Activated T-helper 1 cell treated with anti-CD3 and anti-CD28 coated beads, Interleukin-12 subunit alpha, Interleukin-12 subunit beta, Interleukin-2, Interleukin-4 antibody, amounts not matched to agents 30 ng/mL and 10 ng/mL and 1 ng/mL, durations not matched to agents 14 hours and 24 hours and 36 hours (primary cell): ENCODE data around the gene MUL1. TPM values are rescaled to one million over a fixed set of nuclear protein-coding genes. Genes with fewer than 3 reads are reported as not detected.

Experiments used
- DNase-seq: peaks from one replicate; pipeline ENCODE4 v3.0.0; 2021; ENCODE audit warnings: low spot score
- H3K27ac Mint-ChIP-seq: one replicate; pipeline ENCODE4 v1.8.0; 2021; ENCODE audit warnings: mild to moderate bottlenecking, mixed read lengths
- H3K27me3 Mint-ChIP-seq: one replicate; pipeline ENCODE4 v1.8.0; 2022; ENCODE audit warnings: mild to moderate bottlenecking, moderate library complexity, mixed read lengths; ENCODE audit not compliant: insufficient read depth
- H3K36me3 Mint-ChIP-seq: one replicate; pipeline ENCODE4 v1.8.0; 2021; ENCODE audit warnings: low read depth, mixed read lengths
- H3K4me1 Mint-ChIP-seq: one replicate; pipeline ENCODE4 v1.8.0; 2021; ENCODE audit warnings: low read depth, mixed read lengths
- H3K4me3 Mint-ChIP-seq: one replicate; pipeline ENCODE4 v1.8.0; 2021; ENCODE audit warnings: mild to moderate bottlenecking, moderate library complexity, mixed read lengths
- H3K9me3 Mint-ChIP-seq: one replicate; pipeline ENCODE4 v1.8.0; 2021; ENCODE audit warnings: mixed read lengths
- intact Hi-C: fragments of 100-400 bp; cut with micrococcal nuclease; formaldehyde crosslinking; loops from one replicate; pipeline ENCODE4 v1.15.1; 2024
- total RNA-seq: library from RNA; stranded (reverse); gene quantifications from 2 replicates; pipeline ENCODE4 v1.2.3, GENCODE V29; 2022

Gene MUL1
- total RNA-seq, 1 donor from 2014 or later: 22.8 TPM

DNA sequence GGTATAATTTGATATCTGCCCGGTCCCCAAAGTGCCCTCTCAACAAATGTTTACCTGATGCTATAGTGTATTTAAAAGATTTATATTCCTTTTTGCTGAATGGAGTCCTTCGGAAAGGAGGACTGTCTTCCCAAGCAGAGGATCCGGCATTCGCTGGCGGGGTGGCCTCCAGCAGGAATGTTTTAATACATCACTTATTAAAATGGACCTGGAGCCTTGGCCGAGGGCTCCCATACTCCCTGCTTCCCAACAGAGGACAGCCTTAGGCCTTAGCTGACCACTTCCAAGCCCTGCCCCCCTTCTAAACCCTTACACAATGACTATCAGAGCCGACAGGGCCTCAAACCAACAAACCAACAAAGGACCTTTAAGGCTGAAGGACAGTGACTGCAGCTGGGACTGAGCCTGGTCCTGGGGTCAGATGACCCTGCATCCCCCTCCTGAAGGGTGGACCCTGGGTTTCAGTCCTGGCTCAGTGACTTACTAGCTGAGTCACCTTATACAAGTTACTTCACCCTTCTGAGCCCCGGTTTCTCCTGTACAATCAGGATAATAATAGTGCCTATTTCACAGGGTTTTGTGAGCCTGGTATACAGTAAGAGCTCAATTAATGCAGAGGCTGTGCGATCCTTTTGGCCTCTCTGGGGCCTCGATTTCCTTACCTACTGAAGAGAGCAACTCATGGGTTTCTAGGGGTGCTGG, 27.6 kb downstream of the MUL1 start:
- Mint-ChIP-seq H3K9me3 (no peaks in the 10 kb centered on the region), H3K4me3 (no peak overlapping the region), H3K27ac (no peak overlapping the region), H3K27me3 (peaks cover 78% of the 10 kb centered on the region), H3K4me1 (no peaks in the 10 kb centered on the region), H3K36me3 (peaks cover 2% of the 10 kb centered on the region)
- DNase-seq: no peak
- intact Hi-C loops: loop anchor here (10.0 kb wide), 1 partner anchor 1846 kb away; the partner anchor contains the start of gene PAX7

- Mint-ChIP-seq H3K4me1 (no peaks in the 10 kb centered on the region), H3K9me3 (no peaks in the 10 kb centered on the region), H3K27me3 (peaks cover 82% of the 10 kb centered on the region), H3K36me3 (peaks cover 2% of the 10 kb centered on the region), H3K27ac (no peak overlapping the region), H3K4me3 (no peak overlapping the region)
- intact Hi-C loops: loop anchor here (10.0 kb wide), 1 partner anchor 1845 kb away; the partner anchor contains the start of gene PAX7
- no peak for DNase-seq
Measured at GRCh38 chr1:20479840-20480239, 28.1 kb downstream of the MUL1 start.

GRCh38 chr1:20478057-20478635, 29.8 kb downstream of the MUL1 start:
- H3K4me3 Mint-ChIP-seq: no peak overlapping the region
- no peak overlapping the region for H3K27ac Mint-ChIP-seq
- peaks cover 85% of the 10 kb centered on the region for H3K27me3 Mint-ChIP-seq
- H3K9me3 Mint-ChIP-seq: no peaks in the 10 kb centered on the region
- H3K36me3 Mint-ChIP-seq: no peaks in the 10 kb centered on the region
- no peak for DNase-seq
- intact Hi-C loops: no loop called here
- no peaks in the 10 kb centered on the region for H3K4me1 Mint-ChIP-seq

DNA sequence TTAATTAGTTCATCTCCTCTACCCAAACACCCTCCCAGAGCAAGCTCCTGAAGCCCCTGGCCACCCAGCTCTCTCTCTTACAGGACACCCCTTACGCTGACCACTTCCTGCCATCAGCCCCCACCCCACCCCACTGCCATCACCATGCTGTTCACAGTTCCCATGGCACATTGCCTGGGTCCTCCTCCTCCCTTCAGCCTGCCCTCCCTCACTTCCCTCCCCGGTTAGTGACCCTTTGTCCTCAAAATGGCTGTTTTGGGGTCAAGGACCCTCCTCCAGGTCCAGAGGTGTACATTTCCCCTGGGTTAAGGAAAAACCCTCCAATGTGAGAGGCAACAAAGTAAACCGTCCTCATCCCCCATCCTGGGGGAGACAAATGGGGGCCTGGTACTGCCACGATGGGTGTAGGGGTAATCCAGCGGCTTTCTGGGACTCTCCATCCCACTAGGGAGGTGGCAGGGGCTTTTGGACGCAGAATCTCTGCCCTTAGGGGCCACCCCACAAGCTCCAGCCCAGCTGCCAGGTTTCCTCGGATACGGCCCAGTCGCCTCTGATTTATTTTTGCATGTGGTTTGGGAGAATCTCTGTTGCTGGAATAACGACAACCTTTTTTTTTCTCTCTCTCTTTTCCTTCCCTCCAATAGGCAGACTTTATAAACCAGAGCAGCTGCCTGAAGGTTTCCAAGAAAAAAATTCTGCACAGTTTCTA, 30.4 kb downstream of the MUL1 start:
- no peaks in the 10 kb centered on the region for H3K4me1 Mint-ChIP-seq
- H3K27ac Mint-ChIP-seq: no peak overlapping the region
- H3K27me3 Mint-ChIP-seq: peaks cover 79% of the 10 kb centered on the region
- DNase-seq: no peak
- no peaks in the 10 kb centered on the region for H3K9me3 Mint-ChIP-seq
- no peak overlapping the region for H3K4me3 Mint-ChIP-seq
- intact Hi-C loops: no loop called here
- no peaks in the 10 kb centered on the region for H3K36me3 Mint-ChIP-seq

DNA sequence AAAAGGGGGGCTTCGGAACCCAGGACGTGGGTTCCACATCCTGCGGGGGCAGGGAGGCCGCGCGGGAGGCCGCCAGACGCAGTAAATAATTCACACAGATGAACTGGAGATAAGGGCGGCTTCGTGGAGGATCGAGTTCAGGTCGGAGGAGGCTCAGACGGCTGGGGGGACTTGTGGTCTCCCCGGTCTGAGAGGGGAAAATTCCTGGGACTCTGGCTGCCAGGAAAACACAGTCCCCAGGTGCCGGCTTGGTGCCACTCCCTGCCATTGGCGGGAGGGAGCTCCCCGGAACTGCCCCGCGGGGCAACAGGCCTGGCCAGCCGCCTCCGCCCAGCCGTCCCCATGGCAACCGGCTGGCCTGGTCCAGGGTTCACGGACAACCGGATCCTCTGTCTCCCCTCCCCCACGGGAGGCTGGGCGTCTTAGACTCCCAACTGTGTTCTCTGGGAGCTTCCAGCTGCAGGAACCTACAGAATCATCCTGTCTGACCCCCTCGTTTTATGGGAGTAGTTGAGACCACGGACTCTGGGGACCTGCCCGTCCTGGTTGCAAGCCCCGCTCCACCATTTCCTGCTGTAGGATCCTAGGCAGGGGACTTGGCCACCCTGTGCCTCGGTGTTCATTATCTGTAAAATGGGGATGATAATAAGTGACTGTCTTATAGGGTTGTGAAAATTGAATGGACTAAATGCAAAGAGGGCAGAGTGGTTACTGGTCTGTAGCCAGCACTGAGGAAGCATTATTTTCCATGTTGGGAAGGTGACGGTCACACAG, 31.5 kb downstream of the MUL1 start:
- no peak for DNase-seq
- intact Hi-C loops: no loop called here
- Mint-ChIP-seq H3K36me3 (no peaks in the 10 kb centered on the region), H3K4me3 (no peak overlapping the region), H3K9me3 (no peaks in the 10 kb centered on the region), H3K27ac (no peak overlapping the region), H3K4me1 (no peaks in the 10 kb centered on the region), H3K27me3 (peaks cover 73% of the 10 kb centered on the region)

DNA sequence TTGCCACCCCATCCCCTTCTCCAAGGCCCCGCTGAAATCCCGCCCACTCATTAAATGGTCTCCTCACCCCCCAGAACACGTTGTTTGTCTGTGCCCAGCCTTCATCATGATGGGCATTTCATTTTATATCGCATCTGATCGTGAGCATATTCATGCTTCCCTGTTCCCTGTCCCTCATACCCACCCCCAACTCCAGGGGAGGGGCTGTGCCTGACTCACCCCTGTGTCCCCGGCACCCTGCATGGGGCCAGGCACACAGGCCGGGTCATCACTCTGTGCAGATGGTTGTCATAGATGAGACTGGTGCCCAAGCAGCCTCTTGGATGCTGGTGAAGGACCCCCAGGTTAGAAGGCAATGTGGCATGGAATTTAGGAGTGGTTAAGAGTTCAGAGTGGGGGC, 33.0 kb downstream of the MUL1 start:
- intact Hi-C loops: no loop called here
- H3K4me1 Mint-ChIP-seq: no peaks in the 10 kb centered on the region
- peaks cover 63% of the 10 kb centered on the region for H3K27me3 Mint-ChIP-seq
- no peak for DNase-seq
- no peaks in the 10 kb centered on the region for H3K36me3 Mint-ChIP-seq
- no peaks in the 10 kb centered on the region for H3K9me3 Mint-ChIP-seq
- H3K27ac Mint-ChIP-seq: no peak overlapping the region
- no peak overlapping the region for H3K4me3 Mint-ChIP-seq

DNA sequence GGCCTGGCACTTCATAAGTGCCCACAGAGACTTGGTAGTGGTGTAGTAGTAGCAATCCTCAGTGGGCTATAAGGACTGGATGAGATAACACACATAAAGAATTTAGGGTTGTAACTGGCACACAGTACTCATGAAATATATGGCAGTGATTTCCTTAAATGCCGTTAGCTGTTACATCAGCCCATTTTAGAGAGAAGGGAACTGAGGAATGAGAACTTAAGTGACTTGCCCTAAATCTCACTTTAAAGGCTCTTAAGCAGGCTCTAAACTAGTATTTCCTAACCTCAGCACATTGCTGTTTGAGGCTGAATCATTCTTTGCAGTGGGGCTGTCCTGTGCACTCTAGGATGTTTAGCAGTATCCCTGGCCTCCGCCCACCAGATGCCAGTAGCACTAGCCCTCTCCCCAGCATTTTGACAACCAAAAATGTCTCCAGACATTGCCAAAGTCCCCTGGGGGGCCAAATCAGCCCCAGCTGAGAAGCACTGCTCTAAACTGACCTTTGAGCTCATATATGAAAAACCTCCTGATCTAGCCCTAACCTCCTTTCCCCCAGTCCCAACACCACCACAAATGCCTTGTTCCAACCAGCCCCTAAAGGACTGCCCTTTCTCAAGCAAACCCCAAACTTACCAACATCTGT, 33.5 kb downstream of the MUL1 start:
- no peak overlapping the region for H3K4me3 Mint-ChIP-seq
- no peak overlapping the region for H3K27ac Mint-ChIP-seq
- no peaks in the 10 kb centered on the region for H3K9me3 Mint-ChIP-seq
- H3K4me1 Mint-ChIP-seq: no peaks in the 10 kb centered on the region
- H3K36me3 Mint-ChIP-seq: no peaks in the 10 kb centered on the region
- intact Hi-C loops: no loop called here
- DNase-seq: no peak
- peaks cover 61% of the 10 kb centered on the region for H3K27me3 Mint-ChIP-seq

- no peak overlapping the region for H3K27ac Mint-ChIP-seq
- no peaks in the 10 kb centered on the region for H3K4me1 Mint-ChIP-seq
- H3K9me3 Mint-ChIP-seq: no peaks in the 10 kb centered on the region
- no peak overlapping the region for H3K4me3 Mint-ChIP-seq
- H3K36me3 Mint-ChIP-seq: no peaks in the 10 kb centered on the region
- DNase-seq: no peak
- H3K27me3 Mint-ChIP-seq: peaks cover 58% of the 10 kb centered on the region
- intact Hi-C loops: no loop called here
Measured at GRCh38 chr1:20473894-20474293, 34.1 kb downstream of the MUL1 start.

DNA sequence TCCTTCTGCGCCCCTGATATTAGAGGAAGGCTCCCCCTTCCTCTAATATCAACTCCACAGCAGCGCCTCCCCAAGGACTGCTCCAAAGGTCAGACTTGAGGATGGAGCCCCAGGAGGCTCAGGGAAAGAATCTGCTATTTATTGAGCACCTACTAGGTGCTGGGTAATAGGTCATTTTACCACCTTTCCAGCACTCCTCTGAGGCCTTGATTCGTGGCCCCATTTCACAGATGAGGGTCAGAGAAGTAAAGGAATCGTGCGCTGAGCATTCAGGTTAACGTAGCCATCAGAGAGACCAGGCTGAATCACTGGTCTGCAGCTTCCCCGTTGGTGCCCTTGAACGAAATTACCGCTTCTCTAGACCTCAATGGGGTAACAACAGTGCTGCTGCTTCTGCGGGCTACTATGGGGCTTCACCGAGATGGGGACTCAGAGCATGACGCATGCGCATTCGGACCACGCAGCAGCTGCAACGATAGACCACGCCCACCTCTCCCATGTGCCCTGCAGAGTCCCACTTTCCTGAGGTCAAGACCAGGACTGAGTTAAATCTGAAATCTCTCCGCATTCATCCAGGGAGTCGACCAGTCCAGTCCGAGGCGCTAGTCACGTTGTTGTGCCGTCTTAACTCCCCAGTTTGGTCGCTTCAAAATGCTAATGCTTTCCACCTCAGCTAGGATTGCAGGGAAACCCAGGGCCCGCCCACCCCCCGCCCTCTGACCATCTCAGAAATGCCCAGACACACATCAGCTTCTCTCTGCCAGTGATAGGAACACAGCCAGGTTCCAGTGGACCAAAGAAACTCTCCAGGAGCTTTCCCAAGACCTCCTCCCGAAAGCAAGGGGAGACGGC, 34.9 kb downstream of the MUL1 start:
- DNase-seq: no peak
- Mint-ChIP-seq H3K27ac (no peak overlapping the region), H3K27me3 (peaks cover 50% of the 10 kb centered on the region), H3K9me3 (no peaks in the 10 kb centered on the region), H3K36me3 (no peaks in the 10 kb centered on the region), H3K4me1 (no peaks in the 10 kb centered on the region), H3K4me3 (no peak overlapping the region)
- intact Hi-C loops: no loop called here

DNA sequence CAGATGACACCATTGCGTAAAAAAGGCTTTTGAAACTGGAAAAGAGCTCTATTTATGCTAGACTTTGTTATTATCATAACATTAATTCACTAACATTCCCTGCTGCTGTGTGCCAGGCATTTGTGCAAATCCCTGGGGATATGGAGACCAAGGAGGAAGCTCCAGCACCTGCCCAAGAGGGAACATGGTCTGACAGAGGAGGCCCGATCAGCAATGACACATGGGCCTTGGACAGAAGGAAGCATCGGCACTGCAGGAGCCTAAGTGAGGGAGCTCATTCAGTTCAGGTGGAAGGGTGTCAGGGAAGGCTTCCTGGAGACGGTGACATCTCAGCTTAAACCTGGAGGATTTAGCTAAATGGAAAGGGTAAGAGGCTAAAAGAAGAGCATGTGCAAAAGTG, 35.8 kb downstream of the MUL1 start:
- H3K27ac Mint-ChIP-seq: no peak overlapping the region
- no peak for DNase-seq
- no peak overlapping the region for H3K4me3 Mint-ChIP-seq
- H3K9me3 Mint-ChIP-seq: no peaks in the 10 kb centered on the region
- intact Hi-C loops: no loop called here
- H3K27me3 Mint-ChIP-seq: peaks cover 47% of the 10 kb centered on the region
- H3K4me1 Mint-ChIP-seq: no peaks in the 10 kb centered on the region
- no peaks in the 10 kb centered on the region for H3K36me3 Mint-ChIP-seq

DNA sequence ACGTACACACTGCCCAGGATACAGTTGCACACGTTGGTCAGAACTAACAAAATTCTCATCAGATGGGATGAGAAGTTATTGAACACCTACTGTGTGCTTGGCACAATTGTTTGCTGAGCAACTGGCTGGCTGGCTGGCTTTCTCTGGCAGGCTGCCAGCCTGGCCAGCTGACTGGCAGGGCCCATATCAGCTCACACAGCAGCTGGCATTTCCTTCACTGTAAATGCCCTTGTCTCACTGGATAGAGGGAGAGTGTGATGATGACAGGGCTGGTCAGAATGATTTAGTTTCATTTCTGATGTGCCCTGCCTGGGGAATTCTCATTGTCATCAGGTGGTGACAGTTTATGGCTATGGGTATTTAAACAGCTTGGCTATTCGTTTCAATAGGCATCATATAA, 37.8 kb downstream of the MUL1 start:
- H3K27me3 Mint-ChIP-seq: peaks cover 35% of the 10 kb centered on the region
- intact Hi-C loops: no loop called here
- H3K27ac Mint-ChIP-seq: no peak overlapping the region
- H3K9me3 Mint-ChIP-seq: no peaks in the 10 kb centered on the region
- no peaks in the 10 kb centered on the region for H3K4me1 Mint-ChIP-seq
- H3K36me3 Mint-ChIP-seq: no peaks in the 10 kb centered on the region
- no peak for DNase-seq
- H3K4me3 Mint-ChIP-seq: no peak overlapping the region
